Measurements from ENCODE around the gene TMEM200B.

DNA sequence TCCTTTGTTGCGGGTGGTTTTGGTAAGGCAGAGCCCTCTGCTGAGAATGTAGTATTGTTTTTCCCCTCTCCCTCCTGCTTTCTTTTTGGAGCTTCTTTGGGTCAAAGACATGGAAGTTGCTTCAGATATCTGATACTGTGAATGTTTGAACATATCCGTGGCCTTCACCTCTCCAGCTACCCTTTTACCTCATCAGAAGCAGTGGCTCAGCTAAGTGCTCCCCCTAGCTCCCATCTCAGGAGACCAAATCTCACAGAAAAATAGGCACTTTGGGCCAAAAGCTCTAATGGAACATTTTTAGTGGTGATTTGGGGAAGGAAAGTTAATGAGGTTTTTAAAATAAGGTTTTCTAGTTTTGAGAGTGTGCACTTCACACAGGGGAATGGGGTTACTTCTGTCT, 6.3 kb downstream of the TMEM200B start:
- TF ChIP-seq, protein P1, sequence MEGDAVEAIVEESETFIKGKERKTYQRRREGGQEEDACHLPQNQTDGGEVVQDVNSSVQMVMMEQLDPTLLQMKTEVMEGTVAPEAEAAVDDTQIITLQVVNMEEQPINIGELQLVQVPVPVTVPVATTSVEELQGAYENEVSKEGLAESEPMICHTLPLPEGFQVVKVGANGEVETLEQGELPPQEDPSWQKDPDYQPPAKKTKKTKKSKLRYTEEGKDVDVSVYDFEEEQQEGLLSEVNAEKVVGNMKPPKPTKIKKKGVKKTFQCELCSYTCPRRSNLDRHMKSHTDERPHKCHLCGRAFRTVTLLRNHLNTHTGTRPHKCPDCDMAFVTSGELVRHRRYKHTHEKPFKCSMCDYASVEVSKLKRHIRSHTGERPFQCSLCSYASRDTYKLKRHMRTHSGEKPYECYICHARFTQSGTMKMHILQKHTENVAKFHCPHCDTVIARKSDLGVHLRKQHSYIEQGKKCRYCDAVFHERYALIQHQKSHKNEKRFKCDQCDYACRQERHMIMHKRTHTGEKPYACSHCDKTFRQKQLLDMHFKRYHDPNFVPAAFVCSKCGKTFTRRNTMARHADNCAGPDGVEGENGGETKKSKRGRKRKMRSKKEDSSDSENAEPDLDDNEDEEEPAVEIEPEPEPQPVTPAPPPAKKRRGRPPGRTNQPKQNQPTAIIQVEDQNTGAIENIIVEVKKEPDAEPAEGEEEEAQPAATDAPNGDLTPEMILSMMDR (conservative IDR thresholded peaks at IDR 0.05; ENCODE audit: low read depth, low read length) = peak; percentile 46; the same call in 1 of the 2 replicates
- no peak for TF ChIP-seq EZH2 (IDR thresholded peaks at IDR 0.05; ENCODE audit: low read length, unreplicated experiment)
